Glutamatergic neuron (in vitro differentiated cells): ENCODE results near the gene EXT2. TPM values are rescaled to one million over a fixed set of nuclear protein-coding genes. Genes with fewer than 3 reads are reported as not detected.

Source experiments
- DNase-seq: peaks from one replicate; pipeline ENCODE4 v3.0.0; 2022
- H3K27ac Mint-ChIP-seq: one replicate; pipeline ENCODE4 v1.8.0; 2020; ENCODE audit warnings: mild to moderate bottlenecking, mixed read lengths, inconsistent platforms; ENCODE audit not compliant: unreplicated experiment
- H3K27me3 Mint-ChIP-seq: one replicate; pipeline ENCODE4 v1.8.0; 2020; ENCODE audit warnings: mild to moderate bottlenecking, moderate library complexity, mixed read lengths, inconsistent platforms; ENCODE audit not compliant: unreplicated experiment
- H3K36me3 Mint-ChIP-seq: one replicate; pipeline ENCODE4 v1.8.0; 2020; ENCODE audit warnings: mild to moderate bottlenecking, mixed read lengths, inconsistent platforms; ENCODE audit not compliant: unreplicated experiment
- H3K4me1 Mint-ChIP-seq: one replicate; pipeline ENCODE4 v1.8.0; 2020; ENCODE audit warnings: mild to moderate bottlenecking, low read depth, mixed read lengths, inconsistent platforms; ENCODE audit not compliant: unreplicated experiment
- H3K4me3 Mint-ChIP-seq: one replicate; pipeline ENCODE4 v1.8.0; 2020; ENCODE audit warnings: mild to moderate bottlenecking, mixed read lengths, inconsistent platforms; ENCODE audit not compliant: unreplicated experiment
- H3K9me3 Mint-ChIP-seq: one replicate; pipeline ENCODE4 v1.8.0; 2020; ENCODE audit warnings: mild to moderate bottlenecking, moderate library complexity, mixed read lengths, inconsistent platforms; ENCODE audit not compliant: unreplicated experiment
- CTCF ChIP-seq: fragments of 200-600 bp; sonication (generic); IDR thresholded peaks from one replicate; pipeline ENCODE4 v1.5.0; 2021; ENCODE audit not compliant: partially characterized antibody, unreplicated experiment
- total RNA-seq: library from RNA; stranded (reverse); fragmentation: NEBNext Ultra II Directional; extraction: Animal tissue kit (Norgen Biotek cat#: 25700); gene quantifications from one replicate; pipeline ENCODE4 v1.2.1, GENCODE V29; 2021; ENCODE audit not compliant: unreplicated experiment

EXT2 gene
- total RNA-seq, 1 donor from 2014 or later, result 46.3 TPM

- Mint-ChIP-seq H3K4me1 (peaks cover 27% of the 10 kb centered on the region), H3K36me3 (peaks cover 17% of the 10 kb centered on the region), H3K4me3 (no peak overlapping the region), H3K27ac (no peak overlapping the region), H3K27me3 (peaks cover 2% of the 10 kb centered on the region), H3K9me3 (peaks cover 6% of the 10 kb centered on the region)
- no peak for TF ChIP-seq CTCF
- DNase-seq, result peak; percentile 66
Observed at GRCh38 chr11:44207292-44207691, 111.8 kb downstream of the EXT2 start.

GRCh38 chr11:44208976-44209603 is 113.6 kb downstream of the EXT2 start:
- peaks cover 6% of the 10 kb centered on the region for H3K9me3 Mint-ChIP-seq
- peaks cover 31% of the 10 kb centered on the region for H3K36me3 Mint-ChIP-seq
- TF ChIP-seq CTCF, result no peak
- peaks cover 27% of the 10 kb centered on the region for H3K4me1 Mint-ChIP-seq
- H3K4me3 Mint-ChIP-seq, result no peak overlapping the region
- no peak for DNase-seq
- no peak overlapping the region for H3K27ac Mint-ChIP-seq
- H3K27me3 Mint-ChIP-seq, result peaks cover 2% of the 10 kb centered on the region

- Mint-ChIP-seq H3K27ac (no peak overlapping the region), H3K4me1 (peaks cover 20% of the 10 kb centered on the region), H3K27me3 (peaks cover 2% of the 10 kb centered on the region), H3K36me3 (peaks cover 31% of the 10 kb centered on the region), H3K4me3 (no peak overlapping the region), H3K9me3 (peaks cover 3% of the 10 kb centered on the region)
- no peak for TF ChIP-seq CTCF
- DNase-seq, result no peak
Observed at GRCh38 chr11:44212128-44212527, 116.7 kb downstream of the EXT2 start.

GRCh38 chr11:44213148-44213547 is 117.7 kb downstream of the EXT2 start:
- Mint-ChIP-seq H3K4me3 (no peak overlapping the region), H3K9me3 (peaks cover 3% of the 10 kb centered on the region), H3K4me1 (peaks cover 13% of the 10 kb centered on the region), H3K36me3 (peaks cover 31% of the 10 kb centered on the region), H3K27ac (no peak overlapping the region), H3K27me3 (peaks cover 2% of the 10 kb centered on the region)
- DNase-seq, result no peak
- TF ChIP-seq CTCF, result no peak

GRCh38 chr11:44217432-44217831 is 122.0 kb downstream of the EXT2 start:
- H3K27ac Mint-ChIP-seq, result no peak overlapping the region
- no peak for DNase-seq
- peaks cover 12% of the 10 kb centered on the region for H3K36me3 Mint-ChIP-seq
- no peak overlapping the region for H3K4me3 Mint-ChIP-seq
- TF ChIP-seq CTCF, result no peak
- H3K9me3 Mint-ChIP-seq, result no peaks in the 10 kb centered on the region
- no peaks in the 10 kb centered on the region for H3K4me1 Mint-ChIP-seq
- H3K27me3 Mint-ChIP-seq, result peaks cover 2% of the 10 kb centered on the region
